Measurements from ENCODE around the gene FAM120B.
A peak's percentile ranks its signal among the peaks of the same experiment; 100 is the strongest.

- TF ChIP-seq CTCF (conservative IDR thresholded peaks at IDR 0.05; ENCODE audit: low read depth in 2 of 2) (no peak), POLR2AphosphoS5 (IDR thresholded peaks at IDR 0.05; ENCODE audit: low read depth) (no peak), JUNB (IDR thresholded peaks at IDR 0.05; ENCODE audit: unreplicated experiment) (no peak), EZH2 (IDR thresholded peaks at IDR 0.05; ENCODE audit: low read depth, unreplicated experiment) (peak; percentile 36), CREB1 (CRISPR knock-in tag; IDR thresholded peaks at IDR 0.05; ENCODE audit: low read depth) (no peak), REST (IDR thresholded peaks at IDR 0.05; ENCODE audit: unreplicated experiment) (no peak), EZH2phosphoT487 (IDR thresholded peaks at IDR 0.05; ENCODE audit: unreplicated experiment) (no peak), ZNF331 (CRISPR knock-in tag; IDR thresholded peaks at IDR 0.05; ENCODE audit: low read depth) (no peak), STAT1 (IDR thresholded peaks at IDR 0.05; ENCODE audit: unreplicated experiment) (no peak), ETS1 (IDR thresholded peaks at IDR 0.05) (no peak)
These were observed 19.1 kb upstream of the FAM120B start for GRCh38 chr6:170287371-170287876.

Data from GM23338 (cell line).